NK-92 (cell line): ENCODE data around the gene DONSON.
"Not testable (repeated sequence)": the region's sequence is repeated elsewhere in the genome, so short reads cannot be mapped to it uniquely, and the experiment has no call there.

Experiments used
- DNase-seq: peaks from one replicate; lab custom pipeline; 2025; ENCODE audit not compliant: unreplicated experiment; lab: John Stamatoyannopoulos, UW

Gene DONSON

DNA sequence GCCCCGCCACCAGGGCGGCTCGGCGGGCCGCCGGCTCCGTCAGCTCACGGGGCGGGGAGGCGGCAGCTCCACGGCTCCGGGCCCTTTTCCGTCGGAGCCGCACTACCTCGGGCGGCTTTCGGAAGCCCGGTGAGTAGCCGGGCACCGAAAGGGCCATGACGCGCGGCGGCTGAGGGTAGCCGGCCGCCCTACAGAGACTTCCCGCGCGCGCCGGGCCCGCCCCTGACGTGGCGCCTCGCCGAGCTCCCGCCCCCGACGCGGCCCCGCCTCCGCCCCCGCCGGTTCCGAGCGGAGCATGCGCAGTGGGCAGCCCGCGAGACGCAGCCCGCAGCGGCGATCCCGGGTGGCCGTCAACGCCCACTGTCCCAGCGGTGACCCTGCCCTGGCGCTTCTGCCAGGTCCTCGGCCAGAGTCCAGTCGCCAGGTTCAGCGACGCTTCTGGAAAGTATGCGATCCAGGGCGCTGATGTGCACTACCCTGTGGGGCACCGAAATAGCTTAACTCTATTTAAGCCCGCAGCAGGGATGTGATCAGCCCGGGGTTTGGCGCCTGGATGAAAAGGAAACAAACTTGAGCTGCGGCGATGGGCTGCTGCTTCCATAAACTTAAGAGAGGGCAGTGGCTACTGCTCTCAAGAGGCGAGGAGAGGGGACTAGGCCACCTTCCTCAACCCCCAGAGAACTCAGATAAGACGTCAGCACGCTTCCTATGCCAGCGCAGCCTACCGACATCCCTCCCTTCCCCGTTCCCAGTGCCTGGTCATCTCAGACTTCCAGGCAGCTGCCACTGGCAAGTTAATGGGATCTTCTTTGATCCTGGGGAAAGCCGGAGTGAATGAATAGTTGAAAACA, at the start of gene DONSON:
DONSON (minus strand) TSS at position 200 of the 851 bp plus-strand sequence; CDS start at position 157, 43 bp downstream.
- DNase-seq, result peak; percentile 41

DNA sequence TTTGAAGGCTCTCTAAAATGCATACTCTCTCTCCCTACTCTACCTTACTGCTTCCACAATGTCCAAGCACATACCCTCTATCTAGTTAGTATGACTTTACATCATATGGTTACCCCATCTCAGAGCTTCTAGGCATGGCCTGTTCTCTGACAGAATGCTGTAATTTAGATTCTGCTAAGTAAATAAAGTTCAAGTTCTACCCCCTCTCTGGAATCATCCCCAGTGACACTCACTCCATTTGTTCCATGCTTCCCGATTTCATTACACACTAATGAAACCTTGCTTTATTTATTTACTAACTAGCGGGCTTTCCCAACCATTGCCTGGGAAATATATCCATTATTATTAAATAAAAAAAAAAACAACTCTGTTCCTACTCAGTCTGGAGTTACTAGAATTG, 45.8 kb upstream of the DONSON start:
- no peak for DNase-seq

GRCh38 chr21:33626151-33626550, 37.7 kb upstream of the DONSON start:
- not testable (repeated sequence) for DNase-seq

- DNase-seq, result no peak
Observed at GRCh38 chr21:33622253-33622652, 33.8 kb upstream of the DONSON start.

GRCh38 chr21:33619726-33620125, 31.2 kb upstream of the DONSON start:
- no peak for DNase-seq

DNA sequence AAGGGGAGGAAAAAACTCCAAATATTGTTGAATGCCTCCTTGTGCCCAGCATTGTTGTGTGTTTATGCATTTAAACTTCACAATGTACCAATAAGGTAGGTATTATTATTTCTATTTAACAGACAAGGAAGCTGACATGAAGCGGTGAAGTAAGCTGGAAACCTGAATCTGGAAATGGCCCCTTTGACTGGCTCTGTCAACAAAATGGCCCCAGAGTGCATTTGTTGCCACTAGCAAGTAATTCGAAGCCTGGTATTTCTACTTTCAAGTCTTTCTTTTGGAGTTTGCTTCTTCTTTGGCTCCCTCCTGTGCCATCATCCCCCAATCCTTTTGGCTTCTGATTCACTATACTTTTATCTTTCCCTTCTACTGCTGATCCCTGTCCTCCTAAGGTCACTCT, 29.9 kb upstream of the DONSON start:
- DNase-seq, result no peak

DNA sequence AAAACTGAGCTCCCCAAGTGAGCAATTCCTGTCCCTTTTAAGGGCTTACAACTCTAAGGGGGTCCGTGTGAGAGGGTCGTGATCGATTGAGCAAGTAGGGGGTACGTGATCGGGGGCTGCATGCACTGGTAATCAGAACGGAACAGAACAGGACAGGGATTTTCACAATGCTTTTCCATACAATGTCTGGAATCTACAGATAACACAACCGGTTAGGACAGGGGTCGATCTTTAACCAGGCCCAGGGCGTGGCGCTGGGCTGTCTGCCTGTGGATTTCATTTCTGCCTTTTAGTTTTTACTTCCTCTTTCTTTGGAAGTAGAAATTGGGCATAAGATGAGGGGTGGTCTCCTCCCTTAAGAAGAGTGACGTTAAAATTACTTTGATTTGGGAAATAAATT, 29.1 kb upstream of the DONSON start:
- DNase-seq, result not testable (repeated sequence)

DNA sequence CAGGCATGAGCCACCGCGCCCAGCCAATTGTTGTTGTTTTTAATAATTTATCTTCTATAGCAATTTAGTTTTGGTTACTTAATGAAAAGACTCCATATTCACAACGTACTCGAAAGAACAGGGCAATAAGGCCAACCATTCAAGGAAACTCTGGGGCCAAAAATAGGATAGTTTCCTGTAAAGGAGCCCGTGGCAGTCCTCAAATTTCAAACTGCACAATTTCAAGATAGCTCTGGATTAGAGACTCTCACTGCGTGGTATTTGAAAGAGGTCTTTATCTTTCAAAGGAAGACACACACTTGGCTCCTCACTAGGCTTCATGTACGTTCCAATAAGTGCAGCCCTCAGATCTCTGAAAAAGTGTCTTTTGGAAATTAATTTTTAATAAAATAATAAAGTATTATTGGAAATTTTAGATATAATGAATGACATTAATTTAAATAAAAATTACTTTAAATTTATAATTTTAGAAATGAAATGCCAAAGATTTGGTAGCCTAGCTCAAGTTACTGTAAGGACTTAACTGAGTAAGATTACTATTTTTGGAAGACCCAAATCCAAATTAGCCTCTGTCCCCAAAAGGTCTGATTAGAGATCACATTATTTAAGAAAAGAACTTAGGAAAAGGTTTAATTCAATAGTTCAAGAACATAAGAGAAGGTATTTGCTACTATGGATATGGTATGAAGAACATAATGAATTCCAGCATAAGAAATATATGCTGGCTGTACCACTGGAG, 22.7 kb upstream of the DONSON start:
- no peak for DNase-seq

DNA sequence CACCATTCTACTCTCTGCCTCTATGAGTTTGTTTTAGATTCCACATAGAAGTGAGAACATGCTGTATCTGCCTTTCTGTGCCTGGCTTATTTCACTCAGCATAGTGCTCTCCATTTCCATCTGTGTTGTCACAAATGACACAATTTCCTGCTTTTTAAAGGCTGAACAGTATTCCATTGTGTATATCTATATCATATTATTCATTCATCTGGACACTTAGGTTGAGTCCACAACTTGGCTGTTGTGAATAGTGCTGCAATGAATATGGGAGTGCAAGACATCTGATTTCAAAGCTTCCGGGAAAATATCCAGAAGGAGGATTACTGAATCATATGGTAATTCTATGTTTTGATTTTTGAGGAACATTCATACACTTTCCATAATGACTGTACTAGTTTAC, 20.1 kb upstream of the DONSON start:
- no peak for DNase-seq

GRCh38 chr21:33598051-33598450, 9.6 kb upstream of the DONSON start:
- DNase-seq, result no peak

- DNase-seq, result no peak
Observed at GRCh38 chr21:33587792-33588484, 546 bp downstream of the DONSON start.

GRCh38 chr21:33586927-33587326, 1.6 kb downstream of the DONSON start:
- no peak for DNase-seq

GRCh38 chr21:33584455-33584854, 4.0 kb downstream of the DONSON start:
- no peak for DNase-seq

GRCh38 chr21:33578959-33579542, 9.4 kb downstream of the DONSON start:
- DNase-seq, result no peak

- no peak for DNase-seq
Observed at GRCh38 chr21:33578214-33578613, 10.3 kb downstream of the DONSON start.

- not testable (repeated sequence) for DNase-seq
Observed at GRCh38 chr21:33576741-33577141, 11.7 kb downstream of the DONSON start.

DNA sequence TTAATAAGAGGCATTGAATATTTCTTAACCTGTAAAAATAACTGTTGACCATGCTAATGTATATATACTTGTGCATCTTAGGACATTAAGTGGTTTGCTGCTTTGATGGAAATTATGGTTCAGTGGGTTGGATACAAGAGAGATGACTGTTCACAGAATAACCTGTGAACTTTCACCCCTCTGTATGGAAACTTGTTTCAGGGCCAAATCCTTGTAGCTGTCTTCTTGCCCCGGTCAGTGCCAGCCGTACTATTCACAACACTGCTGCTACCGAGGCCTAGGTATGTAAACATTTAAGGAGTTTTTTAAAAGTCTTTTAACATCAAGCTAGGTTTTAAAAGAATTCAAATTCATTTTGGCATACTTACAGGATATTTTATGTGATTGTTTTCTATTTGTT, 16.1 kb downstream of the DONSON start:
- no peak for DNase-seq

DNA sequence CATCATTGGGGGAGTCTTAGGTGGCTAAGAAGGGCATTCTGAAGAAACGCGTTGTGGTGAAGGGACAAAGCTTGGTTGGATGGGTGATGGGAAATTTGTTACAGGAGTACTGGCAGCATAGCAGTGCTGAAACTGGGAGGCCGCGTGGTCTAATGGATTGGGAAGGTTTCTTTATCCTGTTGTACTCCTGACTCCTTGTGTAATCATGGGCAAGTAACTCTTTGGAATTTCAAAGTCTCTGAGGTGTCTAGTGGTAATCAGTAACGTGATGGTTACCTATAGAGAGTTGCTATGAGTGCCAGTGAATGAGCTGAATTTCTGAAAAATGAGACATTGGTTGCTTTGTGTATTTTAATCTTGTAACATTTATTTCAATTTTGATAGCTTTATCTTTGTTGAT, 18.5 kb downstream of the DONSON start:
- no peak for DNase-seq

DNA sequence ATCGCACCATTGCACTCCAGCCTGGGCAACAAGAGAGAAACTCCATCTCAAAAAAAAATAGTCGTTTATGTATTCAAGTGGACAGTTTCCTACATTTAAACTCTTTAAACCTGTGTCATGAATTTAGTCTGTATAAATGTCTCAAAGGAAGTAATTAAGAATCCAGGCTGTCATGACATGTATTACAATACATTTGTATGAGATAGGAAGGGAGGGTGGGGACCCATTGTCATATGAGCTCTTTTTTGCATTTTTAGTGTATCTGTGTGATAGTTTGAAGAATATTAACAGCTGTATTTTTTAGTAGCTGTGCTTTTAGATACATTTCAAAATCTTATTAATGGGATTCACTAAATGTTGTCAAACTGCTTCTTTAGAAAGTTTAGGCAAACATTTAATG, 20.0 kb downstream of the DONSON start:
- DNase-seq, result no peak

GRCh38 chr21:33567914-33568313, 20.6 kb downstream of the DONSON start:
- no peak for DNase-seq

GRCh38 chr21:33566514-33566913, 22.0 kb downstream of the DONSON start:
- DNase-seq, result no peak
